ENCODE results near the gene SLC25A10. TPM values are rescaled to one million over a fixed set of nuclear protein-coding genes. Genes with fewer than 3 reads are reported as not detected.

The SLC25A10 gene
- total and polyA plus RNA-seq, 8 donors: 3.5 to 55.6 (median 33.6) TPM

DNA sequence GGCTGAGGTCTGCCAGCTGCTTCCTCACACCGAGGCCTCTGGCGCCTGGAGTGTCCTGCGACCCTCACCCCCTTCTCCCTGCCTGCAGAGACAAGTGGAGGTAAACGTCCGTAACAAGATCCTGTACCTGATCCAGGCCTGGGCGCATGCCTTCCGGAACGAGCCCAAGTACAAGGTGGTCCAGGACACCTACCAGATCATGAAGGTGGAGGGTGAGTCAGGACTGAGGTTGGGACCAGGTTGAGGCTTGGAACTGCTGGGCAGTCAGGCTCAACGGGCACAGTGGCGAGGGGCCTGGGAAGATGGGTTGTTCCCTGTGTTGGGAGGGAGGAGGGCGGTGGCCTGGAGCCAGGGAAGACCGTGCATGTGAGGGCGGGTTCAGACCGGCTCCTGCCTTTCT is 23.5 kb upstream of the SLC25A10 start:
- no peaks in the 10 kb centered on the region for H3K9me3 ChIP-seq
- no peak overlapping the region for H3K27ac ChIP-seq
- H3K27me3 ChIP-seq: no peaks in the 10 kb centered on the region
- TF ChIP-seq EP300 (IDR thresholded peaks at IDR 0.05): no peak
- TF ChIP-seq POLR2AphosphoS5 (IDR thresholded peaks at IDR 0.05): no peak
- TF ChIP-seq, protein P1, sequence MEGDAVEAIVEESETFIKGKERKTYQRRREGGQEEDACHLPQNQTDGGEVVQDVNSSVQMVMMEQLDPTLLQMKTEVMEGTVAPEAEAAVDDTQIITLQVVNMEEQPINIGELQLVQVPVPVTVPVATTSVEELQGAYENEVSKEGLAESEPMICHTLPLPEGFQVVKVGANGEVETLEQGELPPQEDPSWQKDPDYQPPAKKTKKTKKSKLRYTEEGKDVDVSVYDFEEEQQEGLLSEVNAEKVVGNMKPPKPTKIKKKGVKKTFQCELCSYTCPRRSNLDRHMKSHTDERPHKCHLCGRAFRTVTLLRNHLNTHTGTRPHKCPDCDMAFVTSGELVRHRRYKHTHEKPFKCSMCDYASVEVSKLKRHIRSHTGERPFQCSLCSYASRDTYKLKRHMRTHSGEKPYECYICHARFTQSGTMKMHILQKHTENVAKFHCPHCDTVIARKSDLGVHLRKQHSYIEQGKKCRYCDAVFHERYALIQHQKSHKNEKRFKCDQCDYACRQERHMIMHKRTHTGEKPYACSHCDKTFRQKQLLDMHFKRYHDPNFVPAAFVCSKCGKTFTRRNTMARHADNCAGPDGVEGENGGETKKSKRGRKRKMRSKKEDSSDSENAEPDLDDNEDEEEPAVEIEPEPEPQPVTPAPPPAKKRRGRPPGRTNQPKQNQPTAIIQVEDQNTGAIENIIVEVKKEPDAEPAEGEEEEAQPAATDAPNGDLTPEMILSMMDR (IDR thresholded peaks at IDR 0.05): no peak
- no peak for TF ChIP-seq POLR2A (IDR thresholded peaks at IDR 0.05)
- no peak overlapping the region for H3K4me3 ChIP-seq
- DNase-seq: no peak
- peaks cover 15 to 26% (median 22%) of the 10 kb centered on the region in 4 donors for H3K4me1 ChIP-seq
- 83 to 92% (median 88%) methylated on average over 14 of the region's 14 CpGs for WGBS, 5 donors
- H3K36me3 ChIP-seq: peaks cover 75 to 86% (median 83%) of the 10 kb centered on the region in 4 donors
- intact Hi-C loops (cut with DNase I; ENCODE audit: low total_unique reads): no loop called here

DNA sequence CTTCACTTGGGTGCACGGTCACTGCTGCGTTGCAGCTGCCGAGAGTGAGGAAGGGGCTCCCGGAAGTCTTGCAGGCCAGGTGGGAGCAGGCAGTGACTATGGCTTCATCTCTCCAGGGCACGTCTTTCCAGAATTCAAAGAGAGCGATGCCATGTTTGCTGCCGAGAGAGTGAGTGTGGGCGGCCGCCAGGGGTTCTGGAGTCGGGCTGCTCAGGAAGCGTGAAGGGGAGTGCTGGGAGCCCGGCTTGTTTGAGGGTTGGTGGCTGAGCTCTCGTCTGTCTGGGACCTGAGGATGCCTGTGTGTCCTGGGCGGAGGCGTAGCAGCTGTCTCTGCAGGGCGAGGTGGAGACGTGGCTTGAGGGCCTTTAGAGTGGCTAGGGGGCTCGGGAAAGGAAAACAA is 22.0 kb upstream of the SLC25A10 start:
- no peak overlapping the region for H3K4me3 ChIP-seq
- H3K27ac ChIP-seq: no peak overlapping the region
- H3K27me3 ChIP-seq: no peaks in the 10 kb centered on the region
- peaks cover 90 to 100% (median 98%) of the 10 kb centered on the region in 4 donors for H3K36me3 ChIP-seq
- 83 to 94% (median 91%) methylated on average over 15 to 18 of the region's 18 CpGs for WGBS, 5 donors
- intact Hi-C loops (cut with DNase I; ENCODE audit: low total_unique reads): no loop called here
- TF ChIP-seq, protein P1 (IDR thresholded peaks at IDR 0.05): no peak
- TF ChIP-seq EP300 (IDR thresholded peaks at IDR 0.05) (no peak), POLR2A (IDR thresholded peaks at IDR 0.05) (no peak), POLR2AphosphoS5 (IDR thresholded peaks at IDR 0.05) (no peak)
- no peak for DNase-seq
- peaks cover 7 to 18% (median 13%) of the 10 kb centered on the region in 4 donors for H3K4me1 ChIP-seq
- H3K9me3 ChIP-seq: no peaks in the 10 kb centered on the region

DNA sequence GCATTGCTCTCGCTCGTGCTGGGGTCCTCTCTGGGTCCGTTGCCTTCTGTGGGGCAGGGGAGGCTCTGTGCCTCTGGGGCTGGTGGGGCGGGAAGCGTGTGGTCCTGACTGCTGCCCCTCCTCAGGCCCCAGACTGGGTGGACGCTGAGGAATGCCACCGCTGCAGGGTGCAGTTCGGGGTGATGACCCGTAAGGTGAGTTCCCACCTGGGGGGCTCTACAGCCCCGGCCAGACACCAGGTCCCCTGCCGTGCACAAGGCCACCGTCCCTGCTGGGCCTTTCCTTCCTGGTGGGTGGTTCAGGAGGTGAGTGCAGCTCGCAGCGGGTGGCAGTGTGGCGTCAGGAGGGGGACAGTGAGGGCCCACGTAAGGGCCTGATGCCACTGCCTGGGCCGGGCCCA is 21.5 kb upstream of the SLC25A10 start:
- intact Hi-C loops (cut with DNase I; ENCODE audit: low total_unique reads): no loop called here
- TF ChIP-seq POLR2A (IDR thresholded peaks at IDR 0.05): no peak
- no peak for TF ChIP-seq EP300 (IDR thresholded peaks at IDR 0.05)
- no peak for TF ChIP-seq POLR2AphosphoS5 (IDR thresholded peaks at IDR 0.05)
- TF ChIP-seq, protein P1 (IDR thresholded peaks at IDR 0.05): no peak
- Histone ChIP-seq H3K27ac (no peak overlapping the region), H3K36me3 (peaks cover 95 to 100% (median 100%) of the 10 kb centered on the region in 4 donors), H3K9me3 (no peaks in the 10 kb centered on the region), H3K4me1 (peaks cover 3 to 13% (median 9%) of the 10 kb centered on the region in 4 donors), H3K4me3 (no peak overlapping the region), H3K27me3 (no peaks in the 10 kb centered on the region)
- no peak for DNase-seq
- 75 to 88% (median 81%) methylated on average over 11 to 17 of the region's 17 CpGs for WGBS, 5 donors

DNA sequence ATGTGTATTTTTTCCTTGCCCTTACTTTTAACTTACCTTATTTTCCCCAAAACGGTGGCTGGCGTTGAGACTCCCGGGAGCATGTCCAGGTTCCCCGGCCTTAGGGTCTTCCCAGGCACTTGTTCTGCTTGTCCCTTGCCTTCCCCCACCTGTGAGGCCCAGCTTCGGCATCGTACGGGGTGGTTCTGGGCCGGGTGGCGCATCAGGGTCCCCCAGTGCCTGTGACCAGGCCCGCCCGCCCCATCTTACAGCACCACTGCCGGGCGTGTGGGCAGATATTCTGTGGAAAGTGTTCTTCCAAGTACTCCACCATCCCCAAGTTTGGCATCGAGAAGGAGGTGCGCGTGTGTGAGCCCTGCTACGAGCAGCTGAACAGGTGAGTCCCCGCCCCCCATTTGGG is 20.9 kb upstream of the SLC25A10 start:
- peaks cover 98 to 100% (median 100%) of the 10 kb centered on the region in 4 donors for H3K36me3 ChIP-seq
- 91 to 94% (median 92%) methylated on average over 18 of the region's 18 CpGs for WGBS, 5 donors

More for the DNA sequence above, 20.9 kb upstream of the SLC25A10 start:
- DNase-seq: no peak
- Histone ChIP-seq H3K9me3 (no peaks in the 10 kb centered on the region), H3K4me1 (peaks cover 0 to 6% (median 3%) of the 10 kb centered on the region in 4 donors), H3K27me3 (no peaks in the 10 kb centered on the region), H3K4me3 (no peak overlapping the region), H3K27ac (no peak overlapping the region)
- TF ChIP-seq, protein P1 (IDR thresholded peaks at IDR 0.05): no peak
- TF ChIP-seq EP300 (IDR thresholded peaks at IDR 0.05): no peak
- no peak for TF ChIP-seq POLR2A (IDR thresholded peaks at IDR 0.05)
- TF ChIP-seq POLR2AphosphoS5 (IDR thresholded peaks at IDR 0.05): no peak
- intact Hi-C loops (cut with DNase I; ENCODE audit: low total_unique reads): no loop called here
